HEK293 (cell line): ENCODE data around the gene LSM7.

ENCODE experiments used
- CTCF ChIA-PET: fragments of 350-600 bp; formaldehyde crosslinking; extraction: SDS; loops from one replicate; lab custom pipeline; 2021; ENCODE audit warnings: antibody characterized with exemption; lab: Yijun Ruan, JAX
- POLR2A ChIA-PET: fragments of 300-600 bp; formaldehyde crosslinking; extraction: SDS; loops from one replicate; lab custom pipeline; 2020; ENCODE audit warnings: antibody characterized with exemption, inconsistent platforms; lab: Yijun Ruan, JAX
- H3K27ac ChIP-seq: fragments of 200-500 bp; sonication (Bioruptor generic); 2 replicates; pipeline ENCODE4 v1.5.1; 2014; ENCODE audit warnings: low read depth, low read length, control low read depth, inconsistent platforms; ENCODE audit errors: extremely low read depth
- H3K36me3 ChIP-seq, 2 experiments: fragments of 200-500 bp in 1 of 2; sonication (Bioruptor generic) in 1 of 2; 1 replicate in 1 of 2; 2 replicates in 1 of 2; pipeline ENCODE4 v1.5.1; 2014 to 2017; ENCODE audit warnings: inconsistent platforms in 2 of 2, low read length in 2 of 2; ENCODE audit not compliant: control insufficient read depth in 2 of 2, insufficient read depth in 1 of 2
- H3K4me1 ChIP-seq: fragments of 200-500 bp; sonication (Bioruptor generic); 2 replicates; pipeline ENCODE4 v1.5.1; 2014; ENCODE audit warnings: mild to moderate bottlenecking, low read length, inconsistent platforms; ENCODE audit not compliant: control insufficient read depth, insufficient read depth
- H3K4me3 ChIP-seq: 2 replicates; pipeline ENCODE4 v1.5.1; 2011; ENCODE audit warnings: low read depth, mild to moderate bottlenecking, control low read depth, low read length, moderate library complexity
- H3K9me3 ChIP-seq: fragments of 200-500 bp; sonication (Bioruptor generic); 2 replicates; pipeline ENCODE4 v1.5.1; 2014; ENCODE audit warnings: low read depth, low read length, inconsistent platforms; ENCODE audit not compliant: control insufficient read depth, insufficient read depth
- FEZF1 ChIP-seq: fragments of 450-650 bp; formaldehyde crosslinking; IDR thresholded peaks from 2 replicates; pipeline ENCODE4 v1.5.1; 2016; ENCODE audit warnings: missing biosample characterization, missing genetic modification characterization
- GLIS2 ChIP-seq: fragments of 450-650 bp; formaldehyde crosslinking; IDR thresholded peaks from 2 replicates; pipeline ENCODE4 v1.5.1; 2016; ENCODE audit warnings: missing biosample characterization, missing genetic modification characterization
- YY1 ChIP-seq: fragments of 450-650 bp; formaldehyde crosslinking; IDR thresholded peaks from 2 replicates; pipeline ENCODE4 v1.5.1; 2018; ENCODE audit warnings: missing biosample characterization, missing genetic modification characterization
- ZFP69B ChIP-seq: fragments of 450-650 bp; formaldehyde crosslinking; IDR thresholded peaks from 2 replicates; pipeline ENCODE4 v1.5.1; 2016; ENCODE audit warnings: missing biosample characterization, missing genetic modification characterization
- ZNF19 ChIP-seq: fragments of 450-650 bp; formaldehyde crosslinking; IDR thresholded peaks from 2 replicates; pipeline ENCODE4; 2016; ENCODE audit warnings: missing biosample characterization, missing genetic modification characterization, low read depth
- ZNF341 ChIP-seq: fragments of 450-650 bp; formaldehyde crosslinking; IDR thresholded peaks from 2 replicates; pipeline ENCODE4; 2016; ENCODE audit warnings: low read depth, missing biosample characterization, missing genetic modification characterization
- ZNF530 ChIP-seq: fragments of 450-650 bp; formaldehyde crosslinking; IDR thresholded peaks from 2 replicates; pipeline ENCODE4 v1.5.1; 2016; ENCODE audit warnings: low read depth, missing biosample characterization, missing genetic modification characterization
- ZNF596 ChIP-seq: fragments of 450-650 bp; IDR thresholded peaks from 2 replicates; pipeline ENCODE4 v1.5.0; 2018; ENCODE audit warnings: missing biosample characterization, mild to moderate bottlenecking, missing genetic modification characterization, moderate library complexity
- ZNF621 ChIP-seq: fragments of 450-650 bp; formaldehyde crosslinking; IDR thresholded peaks from 2 replicates; pipeline ENCODE4 v1.5.1; 2017; ENCODE audit warnings: missing biosample characterization, missing genetic modification characterization
- ZNF843 ChIP-seq: fragments of 450-650 bp; formaldehyde crosslinking; IDR thresholded peaks from 2 replicates; pipeline ENCODE4 v1.5.1; 2016; ENCODE audit warnings: missing biosample characterization, missing genetic modification characterization
- TF ChIP-seq, protein P1 (sequence below): sonication (generic); formaldehyde crosslinking; IDR thresholded peaks from 2 replicates; pipeline ENCODE4 v1.8.1; 2022; ENCODE audit warnings: mild to moderate bottlenecking, moderate library complexity, missing genetic modification reagents
- TF ChIP-seq, protein P2 (sequence below): fragments of 450-650 bp; formaldehyde crosslinking; optimal IDR thresholded peaks from 2 replicates; pipeline ENCODE3; 2016; ENCODE audit warnings: missing biosample characterization, mild to moderate bottlenecking, missing genetic modification characterization
- TF ChIP-seq, protein P3 (sequence below): fragments of 450-650 bp; formaldehyde crosslinking; IDR thresholded peaks from 2 replicates; pipeline ENCODE4 v1.5.1; 2016; ENCODE audit warnings: missing biosample characterization, missing genetic modification characterization
- TF ChIP-seq, protein P4 (sequence below): IDR thresholded peaks from 2 replicates; pipeline ENCODE4 v1.6.1; 2011; ENCODE audit warnings: mild to moderate bottlenecking, low read depth, low read length, borderline replicate concordance

Gene LSM7

DNA sequence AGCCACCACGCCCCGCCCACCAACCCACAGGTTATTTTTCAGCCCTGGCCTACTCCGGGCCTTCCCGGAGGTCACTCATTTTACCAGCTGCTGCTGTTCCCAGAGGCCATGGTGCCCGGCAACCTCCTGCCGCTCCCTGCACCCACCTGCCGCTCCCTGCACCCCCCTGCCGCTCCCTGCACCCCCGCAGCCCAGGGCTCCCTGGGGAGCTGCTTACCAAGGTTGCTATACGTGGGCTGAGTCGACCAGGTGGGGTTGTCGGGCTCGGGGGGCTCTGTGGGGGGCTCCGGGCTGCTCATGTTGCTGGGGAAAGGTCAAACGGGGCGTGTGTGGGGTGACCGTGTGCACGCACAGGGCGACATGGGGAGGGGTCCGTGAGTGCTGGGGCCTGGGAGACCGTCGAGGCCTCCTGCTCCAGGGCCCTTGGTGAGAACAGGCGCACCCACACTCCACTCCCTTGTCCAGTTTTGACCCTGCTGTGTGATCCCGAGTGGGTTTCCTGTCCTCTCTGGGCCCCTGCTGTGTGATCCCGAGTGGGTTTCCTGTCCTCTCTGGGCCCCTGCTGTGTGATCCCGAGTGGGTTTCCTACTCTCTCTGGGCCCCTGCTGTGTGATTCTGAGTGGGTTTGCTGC, 47.6 kb downstream of the LSM7 start (continued):
- TF ChIP-seq ZNF621 (tag by site-specific recombination) = no peak
- TF ChIP-seq, all 188 proteins: peak for 7

DNA sequence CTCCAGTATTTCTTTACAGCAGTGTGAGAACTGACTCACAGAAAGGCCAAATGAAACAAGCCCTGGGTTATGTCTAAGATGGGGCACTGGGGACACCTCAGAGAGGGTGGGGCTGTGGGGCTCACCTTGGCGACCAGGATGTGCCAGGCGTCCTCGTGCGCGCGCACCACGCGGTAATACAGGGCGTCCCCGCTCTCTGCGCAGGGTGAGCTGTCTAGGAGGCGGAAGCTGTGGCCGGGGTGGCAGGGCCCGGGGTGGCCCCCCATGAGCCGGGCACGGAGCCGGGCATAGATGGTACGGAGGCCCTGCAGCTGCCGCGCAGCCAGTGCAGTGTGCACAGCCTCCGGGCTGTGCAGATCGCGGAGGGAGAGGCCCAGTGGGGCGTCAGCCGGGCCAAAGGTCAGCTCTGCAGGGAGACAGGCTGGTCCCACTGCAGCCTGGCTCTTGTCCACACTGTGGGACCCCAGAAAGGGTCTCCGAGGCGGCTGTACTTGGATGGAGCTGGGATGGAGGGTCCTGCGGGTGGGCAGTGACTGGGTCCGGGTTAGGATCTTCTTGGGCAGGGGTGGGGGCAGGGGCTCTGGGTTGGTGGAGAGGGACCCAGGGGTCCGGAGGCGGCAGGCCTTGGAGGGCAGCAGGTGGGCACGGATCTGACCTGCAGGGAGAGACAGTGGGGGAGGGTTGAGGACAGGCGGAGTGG, 49.8 kb downstream of the LSM7 start:
- Histone ChIP-seq H3K27ac (no peak overlapping the region), H3K9me3 (no peaks in the 10 kb centered on the region), H3K4me3 (no peak overlapping the region), H3K36me3 (peaks cover 0 to 9% of the 10 kb centered on the region in 2 experiments; a peak in 1 of 3 replicates), H3K4me1 (no peaks in the 10 kb centered on the region)
- TF ChIP-seq ZNF530 (tag by site-specific recombination) = no peak
- TF ChIP-seq ZNF19 (tag by site-specific recombination) = no peak
- TF ChIP-seq ZNF843 (tag by site-specific recombination) = no peak
- TF ChIP-seq FEZF1 = no peak
- no peak for TF ChIP-seq YY1
- TF ChIP-seq ZFP69B = no peak
- TF ChIP-seq, protein P1, sequence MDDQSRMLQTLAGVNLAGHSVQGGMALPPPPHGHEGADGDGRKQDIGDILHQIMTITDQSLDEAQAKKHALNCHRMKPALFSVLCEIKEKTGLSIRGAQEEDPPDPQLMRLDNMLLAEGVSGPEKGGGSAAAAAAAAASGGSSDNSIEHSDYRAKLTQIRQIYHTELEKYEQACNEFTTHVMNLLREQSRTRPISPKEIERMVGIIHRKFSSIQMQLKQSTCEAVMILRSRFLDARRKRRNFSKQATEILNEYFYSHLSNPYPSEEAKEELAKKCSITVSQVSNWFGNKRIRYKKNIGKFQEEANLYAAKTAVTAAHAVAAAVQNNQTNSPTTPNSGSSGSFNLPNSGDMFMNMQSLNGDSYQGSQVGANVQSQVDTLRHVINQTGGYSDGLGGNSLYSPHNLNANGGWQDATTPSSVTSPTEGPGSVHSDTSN (CRISPR knock-in tag) = no peak
- no peak for TF ChIP-seq ZNF596 (tag by site-specific recombination)
- TF ChIP-seq, protein P2, sequence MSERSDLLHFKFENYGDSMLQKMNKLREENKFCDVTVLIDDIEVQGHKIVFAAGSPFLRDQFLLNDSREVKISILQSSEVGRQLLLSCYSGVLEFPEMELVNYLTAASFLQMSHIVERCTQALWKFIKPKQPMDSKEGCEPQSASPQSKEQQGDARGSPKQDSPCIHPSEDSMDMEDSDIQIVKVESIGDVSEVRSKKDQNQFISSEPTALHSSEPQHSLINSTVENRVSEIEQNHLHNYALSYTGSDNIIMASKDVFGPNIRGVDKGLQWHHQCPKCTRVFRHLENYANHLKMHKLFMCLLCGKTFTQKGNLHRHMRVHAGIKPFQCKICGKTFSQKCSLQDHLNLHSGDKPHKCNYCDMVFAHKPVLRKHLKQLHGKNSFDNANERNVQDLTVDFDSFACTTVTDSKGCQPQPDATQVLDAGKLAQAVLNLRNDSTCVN = no peak
- peak; percentile 26; the same call in 1 of the 2 replicates for TF ChIP-seq GLIS2 (tag by site-specific recombination)
- TF ChIP-seq, protein P3, sequence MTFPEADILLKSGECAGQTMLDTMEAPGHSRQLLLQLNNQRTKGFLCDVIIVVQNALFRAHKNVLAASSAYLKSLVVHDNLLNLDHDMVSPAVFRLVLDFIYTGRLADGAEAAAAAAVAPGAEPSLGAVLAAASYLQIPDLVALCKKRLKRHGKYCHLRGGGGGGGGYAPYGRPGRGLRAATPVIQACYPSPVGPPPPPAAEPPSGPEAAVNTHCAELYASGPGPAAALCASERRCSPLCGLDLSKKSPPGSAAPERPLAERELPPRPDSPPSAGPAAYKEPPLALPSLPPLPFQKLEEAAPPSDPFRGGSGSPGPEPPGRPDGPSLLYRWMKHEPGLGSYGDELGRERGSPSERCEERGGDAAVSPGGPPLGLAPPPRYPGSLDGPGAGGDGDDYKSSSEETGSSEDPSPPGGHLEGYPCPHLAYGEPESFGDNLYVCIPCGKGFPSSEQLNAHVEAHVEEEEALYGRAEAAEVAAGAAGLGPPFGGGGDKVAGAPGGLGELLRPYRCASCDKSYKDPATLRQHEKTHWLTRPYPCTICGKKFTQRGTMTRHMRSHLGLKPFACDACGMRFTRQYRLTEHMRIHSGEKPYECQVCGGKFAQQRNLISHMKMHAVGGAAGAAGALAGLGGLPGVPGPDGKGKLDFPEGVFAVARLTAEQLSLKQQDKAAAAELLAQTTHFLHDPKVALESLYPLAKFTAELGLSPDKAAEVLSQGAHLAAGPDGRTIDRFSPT (tag by site-specific recombination) = peak; percentile 79
- POLR2A ChIA-PET = no interaction called here
- CTCF ChIA-PET = no interaction called here

DNA sequence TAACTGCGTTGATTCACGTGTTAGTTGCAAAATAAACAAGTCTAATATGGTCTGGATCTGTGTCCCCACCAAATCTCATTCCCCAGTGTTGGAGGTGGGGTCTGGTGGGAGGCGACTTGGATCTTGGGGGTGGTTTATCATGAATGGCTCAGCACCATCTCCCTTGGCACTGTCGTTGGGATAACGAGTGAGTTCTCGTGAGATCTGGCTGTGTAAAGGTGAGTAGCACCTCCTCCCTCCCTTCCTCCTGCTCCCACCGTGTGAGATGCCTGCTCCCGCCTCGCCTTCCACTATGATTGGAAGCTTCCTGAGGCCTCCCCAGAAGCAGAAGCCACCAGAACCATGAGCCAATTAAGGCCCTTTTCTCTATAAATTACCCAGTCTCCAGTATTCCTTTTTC, 51.2 kb downstream of the LSM7 start:
- CTCF ChIA-PET = interaction anchor here (0.6 to 4.3 kb wide), 7 partner anchors 10 to 501 kb away, joined by 3 to 25 read pairs (median 4); no protein-coding TSS in a partner anchor
- 0 out of 2 replicates have a peak, but pooled peaks cover 2% of the 10 kb centered on the region for H3K4me1 ChIP-seq
- peaks cover 3 to 22% of the 10 kb centered on the region in 2 experiments; a peak in 2 of 3 replicates for H3K36me3 ChIP-seq
- POLR2A ChIA-PET = interaction anchor here (0.7 kb wide), 1 partner anchor 284 kb away, joined by 3 read pairs; no protein-coding TSS in a partner anchor
- peak; percentile 11; the same call in 1 of the 2 replicates for TF ChIP-seq GLIS2 (tag by site-specific recombination)
- TF ChIP-seq, protein P4, sequence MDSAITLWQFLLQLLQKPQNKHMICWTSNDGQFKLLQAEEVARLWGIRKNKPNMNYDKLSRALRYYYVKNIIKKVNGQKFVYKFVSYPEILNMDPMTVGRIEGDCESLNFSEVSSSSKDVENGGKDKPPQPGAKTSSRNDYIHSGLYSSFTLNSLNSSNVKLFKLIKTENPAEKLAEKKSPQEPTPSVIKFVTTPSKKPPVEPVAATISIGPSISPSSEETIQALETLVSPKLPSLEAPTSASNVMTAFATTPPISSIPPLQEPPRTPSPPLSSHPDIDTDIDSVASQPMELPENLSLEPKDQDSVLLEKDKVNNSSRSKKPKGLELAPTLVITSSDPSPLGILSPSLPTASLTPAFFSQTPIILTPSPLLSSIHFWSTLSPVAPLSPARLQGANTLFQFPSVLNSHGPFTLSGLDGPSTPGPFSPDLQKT = no peak
- TF ChIP-seq ZNF341 = peak; percentile 39; the same call in 1 of the 2 replicates
- H3K9me3 ChIP-seq = no peaks in the 10 kb centered on the region
- no peak overlapping the region for H3K27ac ChIP-seq
- H3K4me3 ChIP-seq = no peak overlapping the region
